HEK293 (cell line): ENCODE data around the gene ARFGEF2.

Source experiments
- CTCF ChIA-PET: fragments of 350-600 bp; formaldehyde crosslinking; extraction: SDS; loops from one replicate; lab custom pipeline; 2021; ENCODE audit warnings: antibody characterized with exemption; lab: Yijun Ruan, JAX
- POLR2A ChIA-PET: fragments of 300-600 bp; formaldehyde crosslinking; extraction: SDS; loops from one replicate; lab custom pipeline; 2020; ENCODE audit warnings: antibody characterized with exemption, inconsistent platforms; lab: Yijun Ruan, JAX
- H3K27ac ChIP-seq: fragments of 200-500 bp; sonication (Bioruptor generic); 2 replicates; pipeline ENCODE4 v1.5.1; 2014; ENCODE audit warnings: low read depth, low read length, control low read depth, inconsistent platforms; ENCODE audit errors: extremely low read depth
- H3K36me3 ChIP-seq, 2 experiments: fragments of 200-500 bp in 1 of 2; sonication (Bioruptor generic) in 1 of 2; 1 replicate in 1 of 2; 2 replicates in 1 of 2; pipeline ENCODE4 v1.5.1; 2014 to 2017; ENCODE audit warnings: inconsistent platforms in 2 of 2, low read length in 2 of 2; ENCODE audit not compliant: control insufficient read depth in 2 of 2, insufficient read depth in 1 of 2
- H3K4me1 ChIP-seq: fragments of 200-500 bp; sonication (Bioruptor generic); 2 replicates; pipeline ENCODE4 v1.5.1; 2014; ENCODE audit warnings: mild to moderate bottlenecking, low read length, inconsistent platforms; ENCODE audit not compliant: control insufficient read depth, insufficient read depth
- H3K4me3 ChIP-seq: 2 replicates; pipeline ENCODE4 v1.5.1; 2011; ENCODE audit warnings: low read depth, mild to moderate bottlenecking, control low read depth, low read length, moderate library complexity
- H3K9me3 ChIP-seq: fragments of 200-500 bp; sonication (Bioruptor generic); 2 replicates; pipeline ENCODE4 v1.5.1; 2014; ENCODE audit warnings: low read depth, low read length, inconsistent platforms; ENCODE audit not compliant: control insufficient read depth, insufficient read depth
- EGR2 ChIP-seq: fragments of 450-650 bp; formaldehyde crosslinking; IDR thresholded peaks from 2 replicates; pipeline ENCODE4 v1.5.1; 2016; ENCODE audit warnings: low read depth, missing biosample characterization, missing genetic modification characterization
- HOXA7 ChIP-seq: sonication (generic); formaldehyde crosslinking; IDR thresholded peaks from 2 replicates; pipeline ENCODE4 v1.8.1; 2022; ENCODE audit warnings: missing genetic modification reagents, borderline replicate concordance
- KLF1 ChIP-seq: fragments of 450-650 bp; formaldehyde crosslinking; IDR thresholded peaks from 2 replicates; pipeline ENCODE4 v1.5.1; 2016; ENCODE audit warnings: missing biosample characterization, missing genetic modification characterization
- KLF8 ChIP-seq: fragments of 450-650 bp; formaldehyde crosslinking; IDR thresholded peaks from 2 replicates; pipeline ENCODE4 v1.5.1; 2016; ENCODE audit warnings: missing biosample characterization, missing genetic modification characterization
- PRDM1 ChIP-seq: fragments of 450-650 bp; formaldehyde crosslinking; IDR thresholded peaks from 2 replicates; pipeline ENCODE4; 2016; ENCODE audit warnings: missing biosample characterization, missing genetic modification characterization
- SETDB1 ChIP-seq: IDR thresholded peaks from one replicate; pipeline ENCODE4 v1.6.1; 2017; ENCODE audit warnings: mild to moderate bottlenecking, low read length, moderate library complexity, mixed read lengths; ENCODE audit not compliant: insufficient read length
- SP7 ChIP-seq: fragments of 450-650 bp; formaldehyde crosslinking; IDR thresholded peaks from 2 replicates; pipeline ENCODE4 v1.5.1; 2016; ENCODE audit warnings: missing biosample characterization, missing genetic modification characterization
- ZBTB17 ChIP-seq: fragments of 450-650 bp; formaldehyde crosslinking; IDR thresholded peaks from 2 replicates; pipeline ENCODE4 v1.5.1; 2016; ENCODE audit warnings: missing biosample characterization, missing genetic modification characterization
- ZBTB7A ChIP-seq: fragments of 450-650 bp; formaldehyde crosslinking; IDR thresholded peaks from 2 replicates; pipeline ENCODE4 v1.5.1; 2016; ENCODE audit warnings: low read depth, missing biosample characterization, missing genetic modification characterization
- ZNF112 ChIP-seq: fragments of 450-650 bp; formaldehyde crosslinking; IDR thresholded peaks from 2 replicates; pipeline ENCODE4 v1.5.0; 2017; ENCODE audit warnings: missing biosample characterization, missing genetic modification characterization
- ZNF121 ChIP-seq: fragments of 450-650 bp; formaldehyde crosslinking; IDR thresholded peaks from 2 replicates; pipeline ENCODE4 v1.5.1; 2016; ENCODE audit warnings: missing biosample characterization, missing genetic modification characterization
- ZNF16 ChIP-seq: fragments of 450-650 bp; formaldehyde crosslinking; IDR thresholded peaks from 2 replicates; pipeline ENCODE4 v1.5.1; 2016; ENCODE audit warnings: low read depth, missing biosample characterization, missing genetic modification characterization
- ZNF23 ChIP-seq: fragments of 450-650 bp; formaldehyde crosslinking; IDR thresholded peaks from 2 replicates; pipeline ENCODE4 v1.5.1; 2016; ENCODE audit warnings: missing biosample characterization, missing genetic modification characterization, borderline replicate concordance
- ZNF311 ChIP-seq: fragments of 450-650 bp; formaldehyde crosslinking; IDR thresholded peaks from 2 replicates; pipeline ENCODE4 v1.5.1; 2017; ENCODE audit warnings: missing biosample characterization, missing genetic modification characterization, borderline replicate concordance
- ZNF335 ChIP-seq: fragments of 450-650 bp; formaldehyde crosslinking; conservative IDR thresholded peaks from 2 replicates; pipeline ENCODE4 v1.5.1; 2016; ENCODE audit warnings: missing biosample characterization, missing genetic modification characterization
- ZNF398 ChIP-seq: fragments of 450-650 bp; formaldehyde crosslinking; IDR thresholded peaks from 2 replicates; pipeline ENCODE4 v1.5.1; 2017; ENCODE audit warnings: missing biosample characterization, missing genetic modification characterization
- ZNF404 ChIP-seq: fragments of 450-650 bp; formaldehyde crosslinking; IDR thresholded peaks from 2 replicates; pipeline ENCODE4 v1.5.1; 2017; ENCODE audit warnings: missing biosample characterization, missing genetic modification characterization
- ZNF48 ChIP-seq: fragments of 450-650 bp; formaldehyde crosslinking; IDR thresholded peaks from 2 replicates; pipeline ENCODE4 v1.5.1; 2016; ENCODE audit warnings: missing biosample characterization, missing genetic modification characterization
- ZNF555 ChIP-seq: fragments of 450-650 bp; formaldehyde crosslinking; conservative IDR thresholded peaks from 2 replicates; pipeline ENCODE4 v1.5.1; 2017; ENCODE audit warnings: missing biosample characterization, mild to moderate bottlenecking, missing genetic modification characterization, inconsistent platforms
- ZNF560 ChIP-seq: fragments of 450-650 bp; formaldehyde crosslinking; IDR thresholded peaks from 2 replicates; pipeline ENCODE4 v1.5.1; 2017; ENCODE audit warnings: missing biosample characterization, missing genetic modification characterization, borderline replicate concordance
- ZNF561 ChIP-seq: fragments of 450-650 bp; IDR thresholded peaks from 2 replicates; pipeline ENCODE4 v1.5.1; 2018; ENCODE audit warnings: missing biosample characterization, missing genetic modification characterization, borderline replicate concordance
- ZNF585B ChIP-seq: fragments of 450-650 bp; formaldehyde crosslinking; IDR thresholded peaks from 2 replicates; pipeline ENCODE4 v1.5.1; 2016; ENCODE audit warnings: missing biosample characterization, missing genetic modification characterization
- ZNF624 ChIP-seq: fragments of 450-650 bp; formaldehyde crosslinking; IDR thresholded peaks from 2 replicates; pipeline ENCODE4 v1.5.1; 2017; ENCODE audit warnings: missing biosample characterization, missing genetic modification characterization
- ZSCAN23 ChIP-seq: fragments of 450-650 bp; formaldehyde crosslinking; IDR thresholded peaks from 2 replicates; pipeline ENCODE4 v1.5.1; 2016; ENCODE audit warnings: missing biosample characterization, missing genetic modification characterization
- TF ChIP-seq, protein P1 (sequence below): fragments of 450-650 bp; formaldehyde crosslinking; optimal IDR thresholded peaks from 2 replicates; pipeline ENCODE3; 2016; ENCODE audit warnings: missing biosample characterization, mild to moderate bottlenecking, missing genetic modification characterization

The ARFGEF2 gene

DNA sequence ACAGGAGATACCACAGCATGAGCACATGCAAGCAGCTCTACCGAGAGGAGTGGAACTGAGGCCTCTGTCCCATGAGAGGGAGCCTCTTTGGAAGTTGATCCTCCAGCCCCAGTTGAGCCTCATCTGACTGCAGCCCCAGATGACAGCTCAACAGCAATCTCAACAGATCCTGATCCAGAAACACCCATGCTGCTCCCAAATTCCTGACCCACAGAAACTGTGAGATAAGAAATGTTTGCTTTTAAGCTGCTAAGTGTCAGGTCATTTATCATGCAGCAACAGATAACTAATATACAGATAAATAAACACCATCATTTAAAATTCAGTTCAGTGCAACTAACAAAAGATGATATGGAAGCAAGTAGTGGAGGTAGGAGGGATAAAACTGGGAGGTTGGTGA is 4.8 kb upstream of the ARFGEF2 start:
- Histone ChIP-seq H3K9me3 (no peaks in the 10 kb centered on the region), H3K4me1 (no peaks in the 10 kb centered on the region), H3K36me3 (no peaks in the 10 kb centered on the region), H3K27ac (no peak overlapping the region), H3K4me3 (no peak overlapping the region)
- TF ChIP-seq SETDB1 (no peak), EGR2 (tag by site-specific recombination) (0 out of 2 replicates have a peak, but pooled peaks have one; percentile 29)
- ChIA-PET CTCF (interaction anchor here (1.8 kb wide), 1 partner anchor 11 kb away, joined by 6 read pairs; no protein-coding TSS in a partner anchor), POLR2A (no interaction called here)

- CTCF ChIA-PET: interaction anchor here (1.4 kb wide), 2 partner anchors 14 to 262 kb away, joined by 3 to 6 read pairs; no protein-coding TSS in a partner anchor
- Histone ChIP-seq H3K4me1 (peaks cover 4% of the 10 kb centered on the region; the same call in 1 of the 2 replicates), H3K27ac (no peak overlapping the region), H3K4me3 (no peak overlapping the region), H3K9me3 (no peaks in the 10 kb centered on the region), H3K36me3 (no peaks in the 10 kb centered on the region)
- TF ChIP-seq ZNF112 (tag by site-specific recombination) (no peak), ZNF624 (no peak), ZNF335 (no peak), ZNF23 (tag by site-specific recombination) (no peak), KLF8 (tag by site-specific recombination) (no peak)
- POLR2A ChIA-PET: no interaction called here
Observed at GRCh38 chr20:48919336-48919881, 2.1 kb upstream of the ARFGEF2 start.

- Histone ChIP-seq H3K4me1 (peaks cover 4% of the 10 kb centered on the region; the same call in 1 of the 2 replicates), H3K36me3 (no peaks in the 10 kb centered on the region), H3K9me3 (no peaks in the 10 kb centered on the region), H3K4me3 (no peak overlapping the region), H3K27ac (no peak overlapping the region)
- ChIA-PET POLR2A (no interaction called here), CTCF (interaction anchor here (1.4 kb wide), 2 partner anchors 15 to 262 kb away, joined by 3 to 6 read pairs; no protein-coding TSS in a partner anchor)
- TF ChIP-seq ZNF404: no peak
- no peak for TF ChIP-seq SP7 (tag by site-specific recombination)
- TF ChIP-seq HOXA7 (CRISPR knock-in tag): no peak
- TF ChIP-seq ZBTB7A (tag by site-specific recombination): no peak
- 0 out of 2 replicates have a peak, but pooled peaks have one; percentile 13 for TF ChIP-seq ZNF311 (tag by site-specific recombination)
Observed at GRCh38 chr20:48919882-48920526, 1.5 kb upstream of the ARFGEF2 start.

DNA sequence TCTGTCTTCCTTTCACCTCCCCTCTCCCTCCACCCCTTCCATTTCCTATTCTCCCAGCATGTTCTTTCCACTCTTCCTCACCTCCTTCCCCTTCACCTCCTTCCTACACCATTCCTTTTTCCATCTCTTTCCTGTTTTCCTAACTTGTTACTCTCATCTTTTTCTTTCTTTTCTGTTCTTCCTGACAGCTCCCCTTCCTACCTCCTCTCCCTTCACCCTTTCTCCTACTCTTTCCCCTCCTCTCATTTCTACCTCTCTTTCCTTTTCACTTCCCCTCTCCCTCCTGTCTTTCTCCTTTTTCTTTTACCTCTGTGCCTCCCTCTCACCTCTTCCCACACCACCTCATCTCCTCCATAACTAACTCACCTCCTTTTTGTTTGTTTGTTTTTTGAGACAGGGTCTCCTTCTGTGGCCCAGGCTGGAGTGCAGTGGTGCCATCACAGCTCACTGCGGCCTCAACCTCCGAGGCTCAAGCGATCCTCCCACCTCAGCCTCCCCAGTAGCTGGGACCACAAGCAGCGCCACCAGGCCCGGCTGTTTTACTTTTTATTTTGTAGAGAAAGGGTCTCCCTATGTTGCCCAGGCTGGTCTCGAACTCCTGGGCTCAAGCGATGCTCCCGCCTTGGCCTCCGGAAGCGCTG is 864 bp upstream of the ARFGEF2 start:
- Histone ChIP-seq H3K36me3 (no peaks in the 10 kb centered on the region), H3K4me1 (peaks cover 4% of the 10 kb centered on the region; the same call in 1 of the 2 replicates), H3K4me3 (peak overlapping the region; percentile 86), H3K27ac (no peak overlapping the region), H3K9me3 (no peaks in the 10 kb centered on the region)
- CTCF ChIA-PET: interaction anchor here (0.7 to 1.4 kb wide), 3 partner anchors 132 to 688 kb away, joined by 3 to 4 read pairs (median 3); no protein-coding TSS in a partner anchor
- POLR2A ChIA-PET: no interaction called here
- TF ChIP-seq ZNF398 (tag by site-specific recombination): peak; percentile 18; the same call in 1 of the 2 replicates
- TF ChIP-seq PRDM1 (tag by site-specific recombination): peak; percentile 99
- no peak for TF ChIP-seq EGR2 (tag by site-specific recombination)
- TF ChIP-seq ZNF555 (tag by site-specific recombination): no peak
- no peak for TF ChIP-seq ZNF585B (tag by site-specific recombination)
- peak; percentile 31; the same call in 1 of the 2 replicates for TF ChIP-seq ZNF561
- no peak for TF ChIP-seq ZNF16
- no peak for TF ChIP-seq ZNF48 (tag by site-specific recombination)
- no peak for TF ChIP-seq ZBTB17
- TF ChIP-seq ZNF560 (tag by site-specific recombination): no peak
- 0 out of 2 replicates have a peak, but pooled peaks have one; percentile 11 for TF ChIP-seq KLF1
- peak; percentile 90 for TF ChIP-seq ZNF121 (tag by site-specific recombination)
- peak; percentile 55; the same call in 1 of the 2 replicates for TF ChIP-seq ZSCAN23 (tag by site-specific recombination)
- TF ChIP-seq, protein P1, sequence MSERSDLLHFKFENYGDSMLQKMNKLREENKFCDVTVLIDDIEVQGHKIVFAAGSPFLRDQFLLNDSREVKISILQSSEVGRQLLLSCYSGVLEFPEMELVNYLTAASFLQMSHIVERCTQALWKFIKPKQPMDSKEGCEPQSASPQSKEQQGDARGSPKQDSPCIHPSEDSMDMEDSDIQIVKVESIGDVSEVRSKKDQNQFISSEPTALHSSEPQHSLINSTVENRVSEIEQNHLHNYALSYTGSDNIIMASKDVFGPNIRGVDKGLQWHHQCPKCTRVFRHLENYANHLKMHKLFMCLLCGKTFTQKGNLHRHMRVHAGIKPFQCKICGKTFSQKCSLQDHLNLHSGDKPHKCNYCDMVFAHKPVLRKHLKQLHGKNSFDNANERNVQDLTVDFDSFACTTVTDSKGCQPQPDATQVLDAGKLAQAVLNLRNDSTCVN: no peak
